Right cardiac atrium (tissue), 5 donors: ENCODE measurements around the gene DNM2. TPM values are rescaled to one million over a fixed set of nuclear protein-coding genes. Genes with fewer than 3 reads are reported as not detected.
"Not testable (repeated sequence)": the region's sequence is repeated elsewhere in the genome, so short reads cannot be mapped to it uniquely, and the experiment has no call there.

Source experiments
- ATAC-seq, 2 donors: fragments of 200-7000 bp; cut with Tn5 transposase; one replicate each; pipeline versions ENCODE4 v1.8.0 to v1.9.1; 2020; ENCODE audit warnings: moderate library complexity in 2 of 2, mild to moderate bottlenecking in 1 of 2
- DNase-seq, 3 donors: peaks; one replicate each; pipeline ENCODE4 v3.0.0-alpha.2; 2020
- H3K27ac ChIP-seq: one replicate; pipeline ENCODE4 v1.5.1; 2013; ENCODE audit warnings: mild to moderate bottlenecking, low read length, control low read depth, moderate library complexity
- H3K27me3 ChIP-seq: one replicate; pipeline ENCODE4 v1.6.1; 2013; ENCODE audit not compliant: control insufficient read depth, insufficient read depth
- H3K4me1 ChIP-seq: one replicate; pipeline ENCODE4 v1.6.1; 2013; ENCODE audit warnings: low read length; ENCODE audit not compliant: control insufficient read depth, insufficient read depth
- H3K4me3 ChIP-seq: one replicate; pipeline ENCODE4 v1.5.1; 2013; ENCODE audit warnings: low read length, control low read depth
- H3K9me3 ChIP-seq: one replicate; pipeline ENCODE4 v1.6.1; 2013; ENCODE audit warnings: low read length; ENCODE audit not compliant: control insufficient read depth
- WGBS: extraction: QIAGEN DNeasy Blood & Tissue Kit; methylation state at CpG from one replicate; pipeline ENCODE4 v1.1.7; 2013; 5-methylcytosine and 5-hydroxymethylcytosine counted together
- intact Hi-C, 4 donors: fragments of 100-400 bp; cut with DNase I; formaldehyde crosslinking; loops; one replicate each; pipeline versions ENCODE4 v1.11.0 to v1.14.0; 2022 to 2023
- microRNA-seq, 2 donors: library from miRNA; unstranded; fragments of <30 nt; microRNA quantifications; one replicate each; pipeline ENCODE4 v1.2.0, GENCODE V29; 2020 to 2021
- polyA plus RNA-seq: library from polyadenylated mRNA; stranded (reverse); fragments of 200-250 nt; gene quantifications from one replicate; pipeline ENCODE4 v1.2.3, GENCODE V29; 2013
- total RNA-seq, 4 donors: library from RNA; stranded (reverse); fragmentation: NEBNext Ultra II Directional; extraction: Animal tissue kit (Norgen Biotek cat#: 25700); gene quantifications; one replicate each; pipeline ENCODE4 v1.2.1, GENCODE V29; 2021
- donor health status: healthy with polysubstance abuse.
- donor health status: DM: no; HTN: yes; CAD: no.
- donor health status: DM: no; HTN: no; CAD: no.
- donor health status: DM: no; HTN: yes; CAD: no; lungs with severe emphysema.
- donor health status: DM: yes; HTN: yes; CAD: no.

Gene DNM2
- total and polyA plus RNA-seq, 5 donors, result 129 to 202 (median 180) TPM

DNA sequence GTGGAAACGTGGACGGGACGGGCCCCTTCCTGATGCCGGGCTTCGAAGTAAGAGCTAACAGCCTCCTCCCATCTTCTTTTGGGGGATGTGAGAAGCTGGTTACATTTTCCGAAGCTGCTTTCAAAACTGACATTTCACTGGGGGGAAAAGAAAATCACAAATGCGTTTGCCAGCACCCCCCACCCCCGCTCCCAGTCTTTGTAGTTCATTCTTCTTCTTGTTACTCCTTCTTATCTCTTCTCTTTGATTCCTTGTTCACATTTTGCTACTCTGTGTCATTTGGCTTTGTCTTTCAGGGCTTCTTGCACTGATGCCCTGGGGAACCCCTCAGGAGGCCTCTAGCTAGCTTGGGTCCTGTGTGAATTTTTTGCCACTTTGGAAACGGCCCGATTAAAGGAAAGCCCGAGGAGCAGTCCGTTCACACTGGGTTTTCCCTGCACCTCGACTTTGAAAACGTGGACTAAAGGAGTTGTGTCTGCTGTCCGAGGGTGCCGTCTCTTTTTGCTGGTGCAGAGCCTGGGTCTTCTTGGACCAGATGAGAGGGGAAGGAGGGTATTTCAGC is 154.7 kb downstream of the DNM2 start:
- intact Hi-C loops, result loop anchor here in 3 of 4 donors (5.0 to 10.0 kb wide), 2 partner anchors 52 to 55 kb away; partner anchors contain the start of genes TIMM29 (in 3 of the 3) and YIPF2 (in 3 of the 3)
- ATAC-seq, result no peak
- Histone ChIP-seq H3K9me3 (no peaks in the 10 kb centered on the region), H3K4me3 (peak overlapping the region; percentile 98), H3K27me3 (no peaks in the 10 kb centered on the region), H3K27ac (no peak overlapping the region), H3K4me1 (peaks cover 2% of the 10 kb centered on the region)
- 8% methylated on average over 16 of the region's 16 CpGs for WGBS
- DNase-seq, result no peak

DNA sequence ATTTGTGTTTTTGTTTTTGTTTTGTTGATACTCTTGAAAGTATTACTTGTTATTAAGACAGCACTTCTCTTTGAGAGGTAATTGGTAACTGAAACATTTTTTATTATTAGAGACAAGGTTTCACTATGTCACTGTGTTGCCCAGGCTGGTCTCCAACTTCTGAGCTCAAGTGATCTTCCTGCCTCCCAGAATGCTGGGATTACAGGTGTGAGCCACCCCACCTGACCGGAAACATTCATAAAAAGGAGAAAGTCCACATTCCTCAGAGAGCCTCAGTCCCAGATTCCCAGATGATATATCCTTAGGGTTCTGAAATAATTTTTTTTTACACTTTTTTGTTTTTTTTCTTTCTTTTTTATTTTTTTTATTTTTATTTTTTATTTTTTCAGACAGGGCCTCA is 156.1 kb downstream of the DNM2 start:
- intact Hi-C loops, result loop anchor here in 3 of 4 donors (5.0 to 10.0 kb wide), 2 partner anchors 51 to 53 kb away; partner anchors contain the start of genes TIMM29 (in 3 of the 3) and YIPF2 (in 3 of the 3)
- ATAC-seq (no peak), DNase-seq (no peak)
- H3K4me1 ChIP-seq, result peaks cover 2% of the 10 kb centered on the region
- 100% methylated on average over 1 of the region's 1 CpG for WGBS
- no peak overlapping the region for H3K27ac ChIP-seq
- no peak overlapping the region for H3K4me3 ChIP-seq
- H3K27me3 ChIP-seq, result no peaks in the 10 kb centered on the region
- no peaks in the 10 kb centered on the region for H3K9me3 ChIP-seq

DNA sequence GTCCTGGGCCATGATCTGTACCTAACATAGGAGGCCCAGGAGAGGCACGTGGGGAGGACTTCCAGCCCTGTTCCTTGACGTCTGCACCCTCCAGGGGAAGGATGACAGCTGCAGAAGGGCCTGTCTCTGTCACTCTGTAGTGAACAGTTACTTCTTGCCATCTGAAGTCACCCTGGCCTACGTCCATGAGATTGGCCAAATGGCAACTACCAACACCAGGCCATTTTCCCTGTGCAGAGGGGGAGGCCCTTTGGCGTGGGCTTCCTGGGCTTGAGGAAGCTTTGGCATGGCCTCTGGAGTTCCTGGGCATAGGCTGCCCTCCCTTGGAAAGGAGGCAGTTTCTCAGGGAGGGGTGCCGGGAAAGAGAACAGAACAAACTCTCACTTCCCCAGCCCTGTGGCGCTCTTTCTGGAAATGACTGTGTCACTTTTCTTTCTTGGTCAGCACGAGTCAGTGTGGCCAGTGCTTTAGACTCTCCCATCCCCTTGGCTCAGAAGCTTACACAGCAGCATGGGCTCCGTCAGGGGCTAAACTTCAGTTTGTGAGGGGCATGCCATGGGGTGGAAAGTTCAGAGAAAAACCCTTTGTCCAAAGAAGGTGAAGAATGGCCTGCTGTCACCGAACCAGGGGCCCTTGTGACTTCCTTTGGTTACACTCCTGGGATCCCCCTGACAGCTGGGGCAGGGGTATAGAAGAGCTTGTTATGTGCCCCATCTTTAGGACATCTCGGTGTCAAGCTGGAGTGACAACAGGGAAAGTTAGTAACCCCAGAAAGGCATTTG is 158.8 kb downstream of the DNM2 start:
- peaks cover 7% of the 10 kb centered on the region for H3K4me1 ChIP-seq
- intact Hi-C loops, result loop anchor here in 3 of 4 donors (5.0 to 10.0 kb wide), 2 partner anchors 41 to 48 kb away; partner anchors contain the start of genes TIMM29 (in 2 of the 3) and YIPF2 (in 2 of the 3)
- peak in 2 of 3 donors; percentile 52 to 73 for DNase-seq

DNA sequence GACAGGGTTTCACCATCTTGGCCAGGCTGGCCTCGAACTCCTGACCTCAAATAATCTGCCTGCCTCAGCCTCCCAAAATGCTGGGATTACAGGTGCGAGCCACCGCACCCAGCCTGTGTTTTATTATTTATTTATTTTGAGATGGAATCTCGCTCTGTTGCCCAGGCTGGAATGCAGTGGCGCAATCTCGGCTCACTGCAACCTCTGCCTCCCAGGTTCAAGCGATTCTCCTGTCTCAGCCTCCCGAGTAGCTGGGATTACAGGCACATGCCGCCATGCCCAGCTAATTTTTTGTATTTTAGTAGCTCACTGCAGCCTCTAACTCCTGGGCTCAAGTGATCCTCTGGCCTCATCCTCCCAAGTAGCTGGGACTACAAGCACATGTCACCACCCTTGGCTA is 159.7 kb downstream of the DNM2 start:
- not testable (repeated sequence) for ATAC-seq, H3K4me3 ChIP-seq, H3K27me3 ChIP-seq, DNase-seq, H3K27ac ChIP-seq, H3K9me3 ChIP-seq
- peaks cover 11% of the 10 kb centered on the region for H3K4me1 ChIP-seq
- intact Hi-C loops, result loop anchor here in 3 of 4 donors (5.0 to 10.0 kb wide), 2 partner anchors 40 to 47 kb away; partner anchors contain the start of genes TIMM29 (in 2 of the 3) and YIPF2 (in 2 of the 3)
- 97% methylated on average over 9 of the region's 9 CpGs for WGBS

More for the DNA sequence above, 158.8 kb downstream of the DNM2 start:
- 55% methylated on average over 10 of the region's 10 CpGs for WGBS
- peak overlapping the region; percentile 87 for H3K27ac ChIP-seq
- ATAC-seq, result peak; percentile 50 to 51
- H3K27me3 ChIP-seq, result no peaks in the 10 kb centered on the region
- no peak overlapping the region for H3K4me3 ChIP-seq
- H3K9me3 ChIP-seq, result no peaks in the 10 kb centered on the region

DNA sequence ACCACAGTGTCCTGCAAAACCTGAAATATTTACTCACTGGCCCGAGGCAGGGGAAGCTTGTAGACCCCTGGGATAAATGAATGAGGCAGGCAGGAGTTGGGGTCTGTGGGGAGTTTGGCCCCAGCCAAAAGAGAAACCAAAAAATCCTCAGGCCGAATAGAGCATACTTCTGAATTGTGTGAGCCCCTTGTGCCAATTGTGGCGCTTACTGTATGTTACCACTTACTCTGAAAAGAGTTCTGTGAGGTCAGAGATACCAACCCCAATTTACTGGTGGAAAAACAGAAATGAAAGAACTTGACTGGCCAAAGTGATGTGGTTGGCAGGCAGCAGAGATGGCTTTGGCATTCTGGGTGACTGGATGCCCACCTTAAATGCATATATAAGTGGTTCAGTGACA is 160.4 kb downstream of the DNM2 start:
- Histone ChIP-seq H3K27me3 (no peaks in the 10 kb centered on the region), H3K4me3 (no peak overlapping the region), H3K27ac (no peak overlapping the region), H3K4me1 (peaks cover 11% of the 10 kb centered on the region), H3K9me3 (no peaks in the 10 kb centered on the region)
- ATAC-seq, result no peak
- DNase-seq, result no peak
- 67% methylated on average over 3 of the region's 3 CpGs for WGBS
- intact Hi-C loops, result loop anchor here in 3 of 4 donors (5.0 to 10.0 kb wide), 2 partner anchors 39 to 47 kb away; partner anchors contain the start of genes TIMM29 (in 2 of the 3) and YIPF2 (in 2 of the 3)

Small RNAs within 50 kb of the gene (microRNA-seq; reads per million reads assigned to microRNA genes)
- gene MIR199A1, result 0 reads per million in 2 donors
- gene MIR4748, result 0 reads per million in 2 donors
- gene MIR638, result 0 reads per million in 2 donors
- gene MIR6793, result 0.42 to 0.54 reads per million in 2 donors

Other genes starting within 250 kb of the DNM2 start
- 10 to 100 TPM; 48.0 to 74.6 (median 62.8) TPM for gene KEAP1, start 214.7 kb upstream of the DNM2 start, total RNA-seq
- gene KEAP1, start 214.7 kb upstream of the DNM2 start, polyA plus RNA-seq, result 51.9 TPM
- under 1 TPM in 3 of 4 donors, not detected in 1; 0.15 to 0.31 (median 0.19) TPM for gene S1PR5, start 200.6 kb upstream of the DNM2 start, total RNA-seq
- 0.16 TPM for gene S1PR5, start 200.6 kb upstream of the DNM2 start, polyA plus RNA-seq
- 10 to 100 TPM; 45.1 to 54.0 (median 48.9) TPM for gene ATG4D, start 174.2 kb upstream of the DNM2 start, total RNA-seq
- gene ATG4D, start 174.2 kb upstream of the DNM2 start, polyA plus RNA-seq, result 48.0 TPM
- 10 to 100 TPM; 10.5 to 13.0 (median 12.1) TPM for gene KRI1, start 152.1 kb upstream of the DNM2 start, total RNA-seq
- gene KRI1, start 152.1 kb upstream of the DNM2 start, polyA plus RNA-seq, result 9.3 TPM
- gene CDKN2D, start 149.1 kb upstream of the DNM2 start, total RNA-seq, result 1 to 10 TPM; 6.1 to 7.6 (median 7.0) TPM
- 9.4 TPM for gene CDKN2D, start 149.1 kb upstream of the DNM2 start, polyA plus RNA-seq
- gene AP1M2, start 130.8 kb upstream of the DNM2 start, total RNA-seq, result not detected
- gene AP1M2, start 130.8 kb upstream of the DNM2 start, polyA plus RNA-seq, result 0.09 TPM
- 100 to 1,000 TPM; 105 to 145 (median 110) TPM for gene SLC44A2, start 92.5 kb upstream of the DNM2 start, total RNA-seq
- 70.1 TPM for gene SLC44A2, start 92.5 kb upstream of the DNM2 start, polyA plus RNA-seq
- gene ILF3, start 63.7 kb upstream of the DNM2 start, total RNA-seq, result 100 to 1,000 TPM; 119 to 161 (median 141) TPM
- 74.2 TPM for gene ILF3, start 63.7 kb upstream of the DNM2 start, polyA plus RNA-seq
- gene QTRT1, start 16.6 kb upstream of the DNM2 start, total RNA-seq, result 10 to 100 TPM; 23.7 to 30.7 (median 26.1) TPM
- gene QTRT1, start 16.6 kb upstream of the DNM2 start, polyA plus RNA-seq, result 33.1 TPM
- 10 to 100 TPM; 24.6 to 30.4 (median 27.8) TPM for gene TMED1, start 118.1 kb downstream of the DNM2 start, total RNA-seq
- gene TMED1, start 118.1 kb downstream of the DNM2 start, polyA plus RNA-seq, result 43.4 TPM
- gene C19orf38, start 130.3 kb downstream of the DNM2 start, total RNA-seq, result 1 to 10 TPM in 1 of 4 donors, under 1 TPM in 3; 0.39 to 1.4 (median 0.64) TPM
- gene C19orf38, start 130.3 kb downstream of the DNM2 start, polyA plus RNA-seq, result 0.23 TPM
- 10 to 100 TPM; 30.8 to 37.2 (median 32.6) TPM for gene CARM1, start 153.5 kb downstream of the DNM2 start, total RNA-seq
- 35.2 TPM for gene CARM1, start 153.5 kb downstream of the DNM2 start, polyA plus RNA-seq
- gene YIPF2, start 210.6 kb downstream of the DNM2 start, total RNA-seq, result 10 to 100 TPM; 19.3 to 25.5 (median 24.4) TPM
- gene YIPF2, start 210.6 kb downstream of the DNM2 start, polyA plus RNA-seq, result 26.5 TPM
- 10 to 100 TPM; 12.2 to 14.5 (median 13.0) TPM for gene TIMM29, start 210.7 kb downstream of the DNM2 start, total RNA-seq
- gene TIMM29, start 210.7 kb downstream of the DNM2 start, polyA plus RNA-seq, result 14.1 TPM
- gene SMARCA4, start 243.0 kb downstream of the DNM2 start, total RNA-seq, result 10 to 100 TPM; 33.1 to 49.6 (median 45.6) TPM
- 39.7 TPM for gene SMARCA4, start 243.0 kb downstream of the DNM2 start, polyA plus RNA-seq